H7 (cell line): ENCODE measurements around the gene CRYBB3. TPM values are rescaled to one million over a fixed set of nuclear protein-coding genes. Genes with fewer than 3 reads are reported as not detected.
"Not testable (repeated sequence)": the region's sequence is repeated elsewhere in the genome, so short reads cannot be mapped to it uniquely, and the experiment has no call there.

ENCODE experiments used
- DNase-seq: peaks from one replicate; pipeline ENCODE4 v3.0.0; 2012
- H3K27me3 ChIP-seq: 2 replicates; pipeline ENCODE4 v1.6.0; 2011; ENCODE audit warnings: mild to moderate bottlenecking, low read length; ENCODE audit not compliant: control insufficient read depth, insufficient read depth
- H3K36me3 ChIP-seq: replicated peaks from 2 replicates; pipeline ENCODE4 v1.5.1; 2011; ENCODE audit warnings: low read length; ENCODE audit not compliant: control insufficient read depth, insufficient read depth
- H3K4me3 ChIP-seq: 2 replicates; pipeline ENCODE4 v1.5.1; 2011; ENCODE audit warnings: low read depth, mild to moderate bottlenecking, control low read depth, low read length, moderate library complexity; ENCODE audit not compliant: insufficient read depth
- total RNA-seq: library from RNA; depleted of rRNA; stranded (reverse); fragments of >200 nt; shearing (Covaris generic); gene quantifications from 2 replicates; pipeline ENCODE4 v1.2.3, GENCODE V29; 2014

The CRYBB3 gene
- total RNA-seq, 1 experiment from 2014 or later = 0.10 TPM

DNA sequence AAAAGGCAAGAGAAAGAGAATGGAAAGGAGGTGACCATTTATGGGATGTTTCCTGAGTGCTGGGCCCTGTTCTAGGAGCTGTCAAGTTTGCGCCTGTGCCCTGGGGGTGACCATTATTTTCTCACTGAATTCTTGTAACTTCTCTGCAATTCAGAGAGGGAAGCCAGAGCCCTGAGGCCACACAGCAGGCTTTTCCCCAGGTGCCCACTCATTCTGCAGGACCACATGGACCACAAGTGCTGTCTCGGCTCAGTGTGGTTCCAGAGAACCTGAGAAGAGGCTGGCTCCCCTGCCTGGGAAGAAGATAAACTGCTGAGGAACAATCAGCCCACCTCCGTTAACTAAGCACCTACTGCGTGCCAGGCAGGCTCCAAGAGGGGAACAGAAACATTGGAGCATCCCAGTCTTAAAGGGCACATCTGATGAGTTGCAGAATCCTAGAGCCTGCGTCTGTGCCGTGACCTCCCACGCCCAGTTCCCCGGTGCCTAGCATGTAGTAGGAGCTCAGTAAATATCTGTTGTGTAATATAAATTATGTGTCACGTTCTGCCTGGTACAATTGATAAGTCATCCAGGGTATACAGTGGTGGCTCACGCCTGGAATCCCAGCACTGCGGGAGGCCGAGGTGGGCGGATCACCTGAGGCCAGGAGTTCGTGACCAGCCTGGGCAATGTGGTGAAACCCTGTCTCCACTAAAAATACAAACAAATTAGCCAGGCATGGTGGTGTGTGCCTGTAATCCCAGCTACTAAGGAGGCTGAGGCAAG is 31.6 kb upstream of the CRYBB3 start:
- no peak overlapping the region for H3K4me3 ChIP-seq
- no peak for DNase-seq
- H3K27me3 ChIP-seq = no peaks in the 10 kb centered on the region
- H3K36me3 ChIP-seq = no peaks in the 10 kb centered on the region

DNA sequence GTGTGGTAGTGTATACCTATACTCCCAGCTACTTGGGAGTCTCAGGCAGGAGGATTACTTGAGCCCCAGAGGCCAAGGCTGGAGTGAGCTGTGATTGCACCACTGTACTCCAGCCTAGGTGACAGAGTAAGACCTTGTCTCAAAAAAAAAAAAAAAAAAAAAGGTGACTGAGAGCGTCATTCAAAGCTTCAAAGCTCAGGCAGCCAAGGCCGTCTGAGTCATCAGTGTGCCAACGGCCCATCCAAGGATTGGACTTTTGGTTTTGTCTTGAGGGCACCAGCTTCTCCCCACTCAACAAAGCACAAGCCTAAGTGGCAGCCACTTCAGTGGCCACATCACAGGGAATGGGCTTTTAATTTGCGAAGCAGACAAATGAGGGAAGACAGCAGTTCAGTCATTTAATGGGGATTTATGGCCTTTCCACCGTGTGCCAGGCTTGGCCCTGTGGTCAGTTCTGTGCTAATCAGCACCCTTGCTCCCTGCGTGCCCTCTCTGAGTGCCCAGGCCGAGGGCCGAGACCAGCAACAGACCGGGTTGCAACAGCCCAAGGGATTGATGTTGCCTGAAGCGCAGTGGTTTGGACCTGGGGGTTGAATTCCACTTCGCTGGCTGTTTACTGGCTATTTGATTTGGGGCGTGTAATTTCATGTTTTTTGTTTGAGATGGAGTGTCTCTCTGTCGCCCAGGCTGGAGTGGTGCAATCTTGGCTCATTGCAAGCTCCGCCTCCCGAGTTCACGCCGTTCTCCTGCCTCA is 30.2 kb upstream of the CRYBB3 start:
- no peaks in the 10 kb centered on the region for H3K27me3 ChIP-seq
- no peak for DNase-seq
- no peak overlapping the region for H3K4me3 ChIP-seq
- H3K36me3 ChIP-seq = peaks cover 1% of the 10 kb centered on the region

DNA sequence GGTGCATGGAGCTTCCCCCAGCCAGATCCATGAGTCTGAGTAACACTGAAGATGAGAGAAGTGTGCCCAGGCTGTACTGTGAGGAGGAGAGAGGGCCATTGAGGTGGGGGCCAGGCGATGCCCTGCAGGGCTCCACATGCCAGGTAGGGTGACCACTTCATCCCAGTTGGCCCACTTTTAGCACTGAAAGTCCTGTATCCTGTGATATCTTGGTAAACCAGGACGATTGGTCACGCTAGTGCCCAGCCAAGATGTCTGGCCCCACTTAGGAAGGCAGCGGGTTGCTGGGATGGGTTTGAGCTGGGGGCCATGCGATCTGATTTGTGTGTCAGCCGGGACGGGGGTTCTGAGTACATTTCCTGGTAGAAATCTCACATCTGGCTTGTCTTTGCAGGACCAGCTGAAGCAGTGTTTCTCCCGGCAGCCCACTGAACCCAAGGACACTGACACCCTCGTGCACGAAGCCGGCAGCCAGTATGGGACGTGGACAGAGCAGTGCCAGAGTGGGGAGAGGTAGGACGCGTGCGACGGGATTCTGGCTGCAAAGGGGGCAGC is 29.2 kb upstream of the CRYBB3 start:
- no peak overlapping the region for H3K4me3 ChIP-seq
- peaks cover 2% of the 10 kb centered on the region for H3K36me3 ChIP-seq
- H3K27me3 ChIP-seq = no peaks in the 10 kb centered on the region
- DNase-seq = no peak

DNA sequence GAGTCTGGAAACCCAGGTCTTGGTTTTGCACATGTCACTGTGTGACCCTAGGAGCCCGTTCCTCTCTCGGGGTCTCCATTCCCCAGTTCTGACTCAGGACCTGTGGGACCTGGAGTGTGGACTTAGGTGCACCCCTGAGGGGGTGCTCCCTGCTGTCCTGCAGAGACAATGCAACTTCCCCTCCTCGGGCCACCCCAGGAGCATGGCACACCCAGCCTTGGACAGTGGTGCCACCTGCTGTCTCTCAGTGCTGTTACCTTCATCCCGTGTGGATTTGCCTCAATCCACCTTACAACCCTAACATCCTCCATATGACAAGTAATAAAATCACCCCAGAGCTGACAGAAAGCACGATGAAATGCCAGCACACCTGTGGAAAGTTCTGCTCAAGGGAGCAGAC is 27.5 kb upstream of the CRYBB3 start:
- DNase-seq = peak; percentile 66
- no peaks in the 10 kb centered on the region for H3K27me3 ChIP-seq
- peaks cover 2% of the 10 kb centered on the region for H3K36me3 ChIP-seq
- H3K4me3 ChIP-seq = no peak overlapping the region

DNA sequence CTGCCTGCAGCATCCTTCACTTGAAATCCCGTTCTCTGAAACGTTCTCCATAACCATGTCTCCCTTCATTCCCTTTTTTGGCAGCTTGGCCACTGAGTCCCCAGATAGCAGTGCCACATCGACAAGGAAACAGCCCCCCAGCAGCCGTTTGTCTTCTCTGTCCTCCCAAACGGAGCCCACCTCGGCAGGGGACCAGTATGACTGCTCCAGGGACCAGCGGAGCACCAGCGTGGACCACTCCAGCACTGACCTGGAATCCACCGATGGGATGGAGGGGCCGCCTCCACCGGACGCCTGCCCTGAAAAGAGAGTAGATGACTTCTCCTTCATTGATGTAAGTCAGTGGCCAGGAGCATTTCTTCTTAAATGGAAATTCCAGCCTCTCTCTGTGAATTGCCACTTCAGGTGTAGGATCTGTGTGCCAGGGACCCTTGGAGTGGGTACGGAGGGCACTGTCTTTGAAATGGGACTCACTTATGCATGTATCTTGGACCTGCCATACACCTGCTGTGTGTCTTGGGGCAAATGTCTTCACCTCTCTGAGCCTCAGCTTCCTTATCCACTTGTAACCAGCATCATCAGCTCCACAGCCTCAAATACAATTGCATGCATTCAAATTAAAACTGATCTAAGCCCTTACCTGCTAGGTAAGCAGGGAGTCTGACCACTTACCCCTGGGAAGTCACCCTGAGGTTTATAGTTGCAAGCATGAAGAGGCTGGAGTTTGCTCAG is 25.3 kb upstream of the CRYBB3 start:
- Histone ChIP-seq H3K36me3 (peaks cover 2% of the 10 kb centered on the region), H3K27me3 (no peaks in the 10 kb centered on the region), H3K4me3 (no peak overlapping the region)
- DNase-seq = no peak

DNA sequence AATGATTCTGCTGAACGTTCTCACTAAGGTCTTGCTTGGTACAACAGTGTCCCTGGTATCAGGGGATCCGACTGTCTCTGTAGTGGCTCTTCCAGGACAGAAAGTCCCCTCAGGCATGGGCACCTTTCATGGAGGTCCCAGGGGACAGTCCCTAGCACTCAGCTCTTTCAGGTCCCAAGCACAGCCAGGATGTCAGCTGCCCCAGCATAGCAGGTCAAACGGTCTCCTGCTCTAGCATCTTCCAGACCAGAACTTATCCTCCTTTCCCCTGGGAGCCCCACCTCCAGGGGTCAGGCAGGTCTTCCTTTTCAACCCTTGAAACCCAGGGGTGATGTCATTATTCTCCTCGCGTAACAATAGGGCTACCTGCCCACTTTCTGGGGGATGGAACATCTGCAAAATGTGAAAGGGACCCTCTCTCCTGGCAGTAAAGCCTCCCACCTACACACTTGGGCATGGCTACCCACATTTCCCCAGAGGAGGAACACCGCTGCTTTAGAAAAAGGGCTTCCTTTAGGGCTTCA is 24.7 kb upstream of the CRYBB3 start:
- DNase-seq = peak; percentile 72
- H3K36me3 ChIP-seq = peaks cover 2% of the 10 kb centered on the region

DNA sequence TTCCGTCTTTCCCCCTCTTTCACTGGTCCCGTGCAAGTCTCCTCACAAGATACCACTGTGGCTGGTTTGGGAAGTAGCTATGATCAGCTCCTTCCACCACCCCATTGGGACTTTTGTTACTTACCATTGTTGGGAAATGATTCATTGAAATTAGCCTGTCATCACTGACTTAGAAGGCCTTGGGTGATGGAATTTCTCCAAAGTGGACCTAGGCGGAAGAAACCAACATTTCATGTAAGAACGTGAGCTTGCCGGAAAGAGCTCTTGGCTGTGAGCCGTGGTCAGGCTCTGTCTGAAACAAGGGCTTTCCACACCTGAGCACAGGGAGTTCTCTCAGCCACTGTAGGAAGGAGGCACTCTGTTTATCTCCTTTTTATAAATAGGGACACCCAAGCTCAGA is 23.5 kb upstream of the CRYBB3 start:
- DNase-seq = no peak
- no peaks in the 10 kb centered on the region for H3K27me3 ChIP-seq
- no peak overlapping the region for H3K4me3 ChIP-seq
- H3K36me3 ChIP-seq = peaks cover 2% of the 10 kb centered on the region

More for the DNA sequence above, 24.7 kb upstream of the CRYBB3 start:
- H3K4me3 ChIP-seq = no peak overlapping the region
- H3K27me3 ChIP-seq = no peaks in the 10 kb centered on the region

DNA sequence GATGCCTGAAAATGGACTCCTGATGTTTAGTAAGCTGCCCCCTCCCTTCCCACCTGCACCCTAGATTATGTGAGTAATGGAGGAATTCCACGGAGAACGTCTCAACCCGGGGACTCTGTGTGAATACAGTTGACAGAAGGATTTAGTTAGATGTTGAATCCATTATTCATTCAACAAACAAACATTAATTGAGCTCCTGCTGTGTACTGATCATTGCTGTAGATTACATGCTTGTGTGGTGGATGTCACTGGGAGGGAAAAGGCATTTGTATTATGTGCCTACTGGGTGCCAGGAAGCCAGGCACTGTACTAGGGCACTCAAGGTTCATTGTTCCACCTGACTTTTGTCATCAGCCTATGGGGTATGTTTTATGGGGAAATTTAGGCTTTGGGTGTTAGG is 22.9 kb upstream of the CRYBB3 start:
- no peak overlapping the region for H3K4me3 ChIP-seq
- H3K36me3 ChIP-seq = peaks cover 2% of the 10 kb centered on the region
- DNase-seq = no peak
- H3K27me3 ChIP-seq = no peaks in the 10 kb centered on the region

DNA sequence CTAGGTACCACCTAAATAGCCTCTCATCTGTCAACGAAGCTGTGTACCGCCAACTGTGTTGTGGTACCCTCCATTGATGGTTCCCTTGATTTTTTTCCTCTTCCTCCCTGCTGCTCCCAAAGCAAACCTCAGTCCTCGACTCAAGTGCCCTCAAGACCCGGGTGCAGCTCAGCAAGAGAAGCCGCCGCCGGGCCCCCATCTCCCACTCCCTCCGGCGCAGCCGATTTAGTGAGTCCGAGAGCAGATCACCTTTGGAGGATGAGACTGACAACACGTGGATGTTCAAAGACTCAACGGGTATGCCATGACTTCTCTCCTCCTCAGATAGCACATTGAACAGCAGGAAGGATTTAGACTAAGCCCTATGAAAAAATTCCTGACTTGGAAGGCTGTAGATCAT is 22.4 kb upstream of the CRYBB3 start:
- H3K4me3 ChIP-seq = no peak overlapping the region
- H3K27me3 ChIP-seq = no peaks in the 10 kb centered on the region
- no peak for DNase-seq
- peaks cover 2% of the 10 kb centered on the region for H3K36me3 ChIP-seq

DNA sequence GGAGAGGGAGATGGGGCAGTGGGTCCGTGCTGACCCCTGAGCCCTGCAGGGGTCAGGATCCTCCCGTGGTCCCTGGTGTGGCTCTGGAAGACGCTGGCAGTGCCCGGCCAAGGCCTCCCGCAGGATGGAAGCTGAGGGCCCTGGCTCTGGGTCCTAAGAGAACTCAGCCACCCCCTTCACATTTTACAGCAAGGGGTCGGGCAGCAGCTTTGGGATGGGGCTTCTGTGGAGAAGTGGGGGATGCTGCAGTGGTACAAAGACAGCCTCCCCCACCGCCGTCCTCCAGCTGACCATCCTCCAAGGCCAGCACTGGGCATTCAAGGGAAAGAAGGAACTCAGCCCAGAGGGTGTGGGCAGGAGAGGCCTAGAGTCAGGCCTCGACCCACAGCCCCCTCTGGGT is 21.8 kb upstream of the CRYBB3 start:
- Histone ChIP-seq H3K27me3 (no peaks in the 10 kb centered on the region), H3K36me3 (peaks cover 2% of the 10 kb centered on the region), H3K4me3 (no peak overlapping the region)
- no peak for DNase-seq

DNA sequence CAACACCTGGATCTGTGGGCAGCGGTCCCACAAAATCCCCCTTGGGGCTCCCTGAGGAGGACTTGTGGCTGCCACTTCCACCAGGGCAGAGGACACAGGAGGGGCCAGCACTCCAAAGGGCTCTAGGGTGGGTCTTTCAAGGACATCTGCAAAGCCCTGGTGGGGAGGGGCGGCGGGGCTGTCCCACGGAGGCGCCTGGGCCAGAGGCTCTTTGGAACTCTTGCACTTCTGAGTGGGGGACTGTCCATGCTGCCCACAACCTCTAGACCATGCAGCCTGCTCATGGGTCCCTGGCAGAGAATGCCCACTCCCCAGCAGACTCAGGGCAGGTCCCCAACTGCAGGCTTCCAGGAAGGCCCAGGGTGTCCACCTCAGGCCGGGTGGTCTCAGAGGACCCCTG is 21.3 kb upstream of the CRYBB3 start:
- H3K36me3 ChIP-seq = not testable (repeated sequence)

DNA sequence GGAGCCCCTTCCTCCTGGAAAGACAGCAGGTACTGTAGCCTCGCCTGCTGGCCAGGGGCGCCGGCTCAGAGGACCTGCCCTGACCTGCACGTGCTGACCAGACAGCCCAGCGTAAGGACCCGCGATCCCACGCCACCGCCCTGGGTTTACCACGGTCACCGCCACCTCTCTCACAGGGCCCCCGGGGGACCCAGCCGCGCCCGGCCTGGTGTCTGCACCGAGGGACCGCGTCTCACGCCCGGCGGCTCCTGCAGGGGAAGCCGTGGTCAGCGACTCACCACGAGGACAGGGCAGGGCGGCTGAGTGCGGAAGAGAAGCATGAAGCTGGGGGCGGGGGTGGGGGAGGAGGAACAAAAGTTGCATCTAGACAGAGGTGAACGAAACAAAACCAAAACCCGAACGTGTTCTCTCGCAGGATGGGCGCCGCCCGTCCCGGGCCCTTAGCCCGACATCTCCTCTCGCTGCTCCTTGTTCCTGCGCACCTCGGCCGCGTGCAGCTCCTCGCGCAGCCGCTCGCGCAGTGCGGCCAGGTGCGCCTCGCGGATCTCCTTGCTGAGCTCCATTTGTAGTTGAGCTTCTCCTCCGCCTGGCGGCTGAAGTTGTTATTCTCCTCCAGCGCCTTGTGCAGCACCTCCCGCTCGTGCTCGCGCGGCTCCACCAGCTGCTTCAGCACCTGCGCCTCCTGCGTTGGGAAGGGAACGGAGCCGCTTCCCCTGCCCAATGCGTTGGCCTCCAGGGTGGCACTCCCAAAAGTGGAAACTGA is 20.6 kb upstream of the CRYBB3 start:
- not testable (repeated sequence) for H3K4me3 ChIP-seq, H3K27me3 ChIP-seq, H3K36me3 ChIP-seq
- DNase-seq = peak; percentile 60

More for the DNA sequence above, 21.3 kb upstream of the CRYBB3 start:
- DNase-seq, H3K4me3 ChIP-seq, H3K27me3 ChIP-seq: not testable (repeated sequence)

DNA sequence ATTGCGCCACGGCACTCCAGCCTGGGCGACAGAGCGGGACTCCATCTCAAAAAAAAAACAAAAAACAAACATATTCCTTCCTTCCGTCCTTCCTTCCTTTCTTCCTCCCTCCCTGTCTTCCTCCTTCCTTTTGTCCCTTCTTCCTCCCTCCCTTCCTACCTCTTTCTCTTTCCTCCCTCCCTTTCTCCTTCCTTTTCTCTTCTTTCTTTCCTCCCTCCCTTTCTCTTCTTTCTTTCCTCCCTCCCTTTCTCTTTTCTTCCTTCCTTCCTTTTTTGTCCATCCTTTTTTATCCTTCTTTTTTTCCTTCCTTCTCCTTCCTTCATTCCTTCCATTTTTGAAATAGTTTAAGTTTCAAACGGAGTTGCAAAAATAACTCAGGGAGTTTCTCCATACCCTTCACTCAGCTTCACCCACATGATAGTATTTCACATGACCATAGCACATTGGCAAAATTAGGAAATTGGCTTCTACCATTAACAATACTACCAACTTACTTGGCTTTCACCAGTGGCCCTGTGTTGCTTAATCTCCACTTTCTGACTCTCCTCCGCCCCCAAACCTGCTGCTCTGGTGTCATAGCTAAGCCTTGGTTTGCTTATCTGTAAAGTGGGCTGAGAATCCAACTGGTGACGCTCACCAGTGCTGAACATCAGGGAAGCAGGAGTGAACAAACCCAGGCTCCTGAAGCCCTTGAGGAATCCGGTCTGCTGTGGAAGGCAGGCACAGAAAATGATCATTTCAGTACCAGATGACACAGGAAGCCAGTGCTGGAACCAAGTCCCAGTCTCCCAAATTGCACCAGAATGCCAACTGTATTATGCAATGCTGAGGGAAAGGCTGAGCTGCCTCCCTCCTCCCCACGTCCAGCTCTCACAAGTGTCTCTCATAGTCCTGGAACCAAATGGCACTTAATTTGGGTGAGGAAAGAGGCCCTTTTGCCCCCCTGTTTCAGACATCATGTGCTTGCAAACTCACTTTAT is 17.2 kb upstream of the CRYBB3 start:
- Histone ChIP-seq H3K4me3 (no peak overlapping the region), H3K27me3 (no peaks in the 10 kb centered on the region), H3K36me3 (peaks cover 2% of the 10 kb centered on the region)
- DNase-seq = no peak
